ENCODE data around the gene ITGB6.
"Not testable (repeated sequence)": the region's sequence is repeated elsewhere in the genome, so short reads cannot be mapped to it uniquely, and the experiment has no call there.

The ITGB6 gene

GRCh38 chr2:160205505-160205904 is 5.4 kb upstream of the ITGB6 start:
- Histone ChIP-seq H3K27me3 (replicated peaks; ENCODE audit: control insufficient read depth, insufficient read depth, low read length) (no peaks in the 10 kb centered on the region), H3K9me3 (ENCODE audit: control insufficient read depth, low read length) (no peaks in the 10 kb centered on the region), H3K4me1 (ENCODE audit: control insufficient read depth, insufficient read depth, low read length) (peaks cover 39% of the 10 kb centered on the region), H3K4me3 (ENCODE audit: low read length) (no peak overlapping the region), H3K36me3 (ENCODE audit: control insufficient read depth, insufficient read depth, low read length, severe bottlenecking) (no peaks in the 10 kb centered on the region), H3K9ac (ENCODE audit: low read length) (peak overlapping the region; percentile 39)
- DNase-seq (ENCODE audit: low read depth), result peak; percentile 94

GRCh38 chr2:160203422-160203821 is 3.4 kb upstream of the ITGB6 start:
- no peak for DNase-seq (ENCODE audit: low read depth)
- Histone ChIP-seq H3K4me3 (ENCODE audit: low read length) (no peak overlapping the region), H3K9me3 (ENCODE audit: control insufficient read depth, low read length) (no peaks in the 10 kb centered on the region), H3K36me3 (ENCODE audit: control insufficient read depth, insufficient read depth, low read length, severe bottlenecking) (no peaks in the 10 kb centered on the region), H3K4me1 (ENCODE audit: control insufficient read depth, insufficient read depth, low read length) (peaks cover 22% of the 10 kb centered on the region), H3K27me3 (replicated peaks; ENCODE audit: control insufficient read depth, insufficient read depth, low read length) (no peaks in the 10 kb centered on the region), H3K9ac (ENCODE audit: low read length) (no peak overlapping the region)

GRCh38 chr2:160203007-160203406 is 2.9 kb upstream of the ITGB6 start:
- no peak overlapping the region for H3K4me3 ChIP-seq (ENCODE audit: low read length)
- H3K9me3 ChIP-seq (ENCODE audit: control insufficient read depth, low read length), result no peaks in the 10 kb centered on the region
- no peak overlapping the region for H3K9ac ChIP-seq (ENCODE audit: low read length)
- peaks cover 18% of the 10 kb centered on the region for H3K4me1 ChIP-seq (ENCODE audit: control insufficient read depth, insufficient read depth, low read length)
- no peaks in the 10 kb centered on the region for H3K36me3 ChIP-seq (ENCODE audit: control insufficient read depth, insufficient read depth, low read length, severe bottlenecking)
- no peaks in the 10 kb centered on the region for H3K27me3 ChIP-seq (replicated peaks; ENCODE audit: control insufficient read depth, insufficient read depth, low read length)
- DNase-seq (ENCODE audit: low read depth), result no peak

GRCh38 chr2:160201849-160202539 is 1.9 kb upstream of the ITGB6 start:
- Histone ChIP-seq H3K4me3 (ENCODE audit: low read length) (no peak overlapping the region), H3K4me1 (ENCODE audit: control insufficient read depth, insufficient read depth, low read length) (peaks cover 9% of the 10 kb centered on the region), H3K36me3 (ENCODE audit: control insufficient read depth, insufficient read depth, low read length, severe bottlenecking) (no peaks in the 10 kb centered on the region), H3K9me3 (ENCODE audit: control insufficient read depth, low read length) (no peaks in the 10 kb centered on the region), H3K27me3 (replicated peaks; ENCODE audit: control insufficient read depth, insufficient read depth, low read length) (no peaks in the 10 kb centered on the region), H3K9ac (ENCODE audit: low read length) (no peak overlapping the region)
- DNase-seq (ENCODE audit: low read depth), result no peak

GRCh38 chr2:160200921-160201320 is 849 bp upstream of the ITGB6 start:
- H3K27me3 ChIP-seq (replicated peaks; ENCODE audit: control insufficient read depth, insufficient read depth, low read length), result no peaks in the 10 kb centered on the region
- H3K36me3 ChIP-seq (ENCODE audit: control insufficient read depth, insufficient read depth, low read length, severe bottlenecking), result no peaks in the 10 kb centered on the region
- H3K9me3 ChIP-seq (ENCODE audit: control insufficient read depth, low read length), result no peaks in the 10 kb centered on the region
- no peak overlapping the region for H3K4me3 ChIP-seq (ENCODE audit: low read length)
- DNase-seq (ENCODE audit: low read depth), result no peak
- no peak overlapping the region for H3K9ac ChIP-seq (ENCODE audit: low read length)
- H3K4me1 ChIP-seq (ENCODE audit: control insufficient read depth, insufficient read depth, low read length), result peaks cover 9% of the 10 kb centered on the region

GRCh38 chr2:160199053-160199452 is 1.0 kb downstream of the ITGB6 start:
- H3K27me3 ChIP-seq (replicated peaks; ENCODE audit: control insufficient read depth, insufficient read depth, low read length), result no peaks in the 10 kb centered on the region
- H3K9me3 ChIP-seq (ENCODE audit: control insufficient read depth, low read length), result no peaks in the 10 kb centered on the region
- DNase-seq (ENCODE audit: low read depth), result no peak
- no peaks in the 10 kb centered on the region for H3K4me1 ChIP-seq (ENCODE audit: control insufficient read depth, insufficient read depth, low read length)
- no peak overlapping the region for H3K9ac ChIP-seq (ENCODE audit: low read length)
- H3K4me3 ChIP-seq (ENCODE audit: low read length), result no peak overlapping the region
- H3K36me3 ChIP-seq (ENCODE audit: control insufficient read depth, insufficient read depth, low read length, severe bottlenecking), result no peaks in the 10 kb centered on the region

GRCh38 chr2:160197587-160197986 is 2.5 kb downstream of the ITGB6 start:
- Histone ChIP-seq H3K27me3 (replicated peaks; ENCODE audit: control insufficient read depth, insufficient read depth, low read length) (no peaks in the 10 kb centered on the region), H3K4me1 (ENCODE audit: control insufficient read depth, insufficient read depth, low read length) (no peaks in the 10 kb centered on the region), H3K36me3 (ENCODE audit: control insufficient read depth, insufficient read depth, low read length, severe bottlenecking) (no peaks in the 10 kb centered on the region), H3K9me3 (ENCODE audit: control insufficient read depth, low read length) (no peaks in the 10 kb centered on the region), H3K4me3 (ENCODE audit: low read length) (no peak overlapping the region), H3K9ac (ENCODE audit: low read length) (no peak overlapping the region)
- DNase-seq (ENCODE audit: low read depth), result no peak

GRCh38 chr2:160194946-160195345 is 5.1 kb downstream of the ITGB6 start:
- H3K9me3 ChIP-seq (ENCODE audit: control insufficient read depth, low read length), result no peaks in the 10 kb centered on the region
- H3K4me3 ChIP-seq (ENCODE audit: low read length), result no peak overlapping the region
- no peaks in the 10 kb centered on the region for H3K36me3 ChIP-seq (ENCODE audit: control insufficient read depth, insufficient read depth, low read length, severe bottlenecking)
- DNase-seq (ENCODE audit: low read depth), result no peak
- H3K27me3 ChIP-seq (replicated peaks; ENCODE audit: control insufficient read depth, insufficient read depth, low read length), result no peaks in the 10 kb centered on the region
- no peaks in the 10 kb centered on the region for H3K4me1 ChIP-seq (ENCODE audit: control insufficient read depth, insufficient read depth, low read length)
- H3K9ac ChIP-seq (ENCODE audit: low read length), result no peak overlapping the region

GRCh38 chr2:160194351-160194750 is 5.7 kb downstream of the ITGB6 start:
- H3K27me3 ChIP-seq (replicated peaks; ENCODE audit: control insufficient read depth, insufficient read depth, low read length), result no peaks in the 10 kb centered on the region

GRCh38 chr2:160181146-160181836 is 18.8 kb downstream of the ITGB6 start:
- not testable (repeated sequence) for H3K27me3 ChIP-seq (replicated peaks; ENCODE audit: control insufficient read depth, insufficient read depth, low read length); H3K9ac ChIP-seq (ENCODE audit: low read length); H3K4me1 ChIP-seq (ENCODE audit: control insufficient read depth, insufficient read depth, low read length); H3K9me3 ChIP-seq (ENCODE audit: control insufficient read depth, low read length); H3K4me3 ChIP-seq (ENCODE audit: low read length); H3K36me3 ChIP-seq (ENCODE audit: control insufficient read depth, insufficient read depth, low read length, severe bottlenecking)
- DNase-seq (ENCODE audit: low read depth), result peak; percentile 33

More at GRCh38 chr2:160194351-160194750, 5.7 kb downstream of the ITGB6 start:
- no peak for DNase-seq (ENCODE audit: low read depth)
- no peaks in the 10 kb centered on the region for H3K4me1 ChIP-seq (ENCODE audit: control insufficient read depth, insufficient read depth, low read length)
- no peaks in the 10 kb centered on the region for H3K9me3 ChIP-seq (ENCODE audit: control insufficient read depth, low read length)
- no peak overlapping the region for H3K9ac ChIP-seq (ENCODE audit: low read length)
- no peaks in the 10 kb centered on the region for H3K36me3 ChIP-seq (ENCODE audit: control insufficient read depth, insufficient read depth, low read length, severe bottlenecking)
- H3K4me3 ChIP-seq (ENCODE audit: low read length), result no peak overlapping the region

- not testable (repeated sequence) for DNase-seq (ENCODE audit: low read depth); H3K9ac ChIP-seq (ENCODE audit: low read length); H3K9me3 ChIP-seq (ENCODE audit: control insufficient read depth, low read length); H3K36me3 ChIP-seq (ENCODE audit: control insufficient read depth, insufficient read depth, low read length, severe bottlenecking); H3K27me3 ChIP-seq (replicated peaks; ENCODE audit: control insufficient read depth, insufficient read depth, low read length); H3K4me1 ChIP-seq (ENCODE audit: control insufficient read depth, insufficient read depth, low read length); H3K4me3 ChIP-seq (ENCODE audit: low read length)
Measured at GRCh38 chr2:160180690-160181089, 19.4 kb downstream of the ITGB6 start.

Measured in adipocyte (in vitro differentiated cells).